ENCODE results near the gene APBA2. TPM values are rescaled to one million over a fixed set of nuclear protein-coding genes. Genes with fewer than 3 reads are reported as not detected.
"Not testable (repeated sequence)": the region's sequence is repeated elsewhere in the genome, so short reads cannot be mapped to it uniquely, and the experiment has no call there.

The APBA2 gene
- total RNA-seq, 2 experiments from 2014 or later = 19.2 to 21.2 TPM

DNA sequence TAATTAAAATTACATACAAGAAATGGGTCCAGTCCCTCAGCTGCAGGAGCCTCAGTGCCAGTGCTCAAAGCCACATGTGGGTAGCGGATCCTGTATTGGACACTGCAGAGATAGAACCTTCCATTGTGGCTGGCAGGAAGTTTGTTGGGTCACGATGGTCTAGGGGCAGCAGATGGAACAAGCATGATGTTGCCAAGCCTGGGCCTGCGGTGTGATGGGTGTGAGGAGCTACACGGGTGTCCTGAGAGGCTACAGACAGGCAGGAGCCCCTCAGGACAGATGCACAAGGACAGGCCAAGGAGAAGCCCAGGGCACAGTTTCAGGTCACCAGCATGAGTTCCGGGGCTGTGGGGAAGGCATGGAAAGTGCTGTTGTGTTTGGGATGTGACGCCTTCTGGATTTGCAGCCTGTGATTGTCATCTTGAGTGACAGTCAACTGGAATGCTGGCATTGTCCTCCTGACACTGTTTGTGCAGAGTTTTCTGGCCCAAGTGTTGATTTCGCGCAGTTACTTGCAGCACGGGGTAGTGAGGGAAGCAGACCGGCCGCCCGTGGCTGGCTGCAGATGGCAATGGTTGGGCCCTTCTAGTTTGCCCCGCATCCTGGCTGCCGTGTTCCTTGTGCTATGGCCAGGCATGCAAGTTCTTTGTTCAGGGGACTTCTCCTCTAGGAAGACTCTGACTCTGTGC, 206.7 kb downstream of the APBA2 start:
- Mint-ChIP-seq H3K36me3 (ENCODE audit: low read depth) (no peaks in the 10 kb centered on the region), H3K4me3 (no peak overlapping the region), H3K27ac (no peak overlapping the region), H3K4me1 (peaks cover 25% of the 10 kb centered on the region), H3K9me3 (no peaks in the 10 kb centered on the region), H3K27me3 (no peaks in the 10 kb centered on the region)
- ChIA-PET POLR2A (no interaction called here), CTCF (interaction anchor here (0.7 to 3.2 kb wide), 2 partner anchors 10 to 12 kb away, joined by 3 to 11 read pairs; no protein-coding TSS in a partner anchor)
- DNase-seq = no peak

DNA sequence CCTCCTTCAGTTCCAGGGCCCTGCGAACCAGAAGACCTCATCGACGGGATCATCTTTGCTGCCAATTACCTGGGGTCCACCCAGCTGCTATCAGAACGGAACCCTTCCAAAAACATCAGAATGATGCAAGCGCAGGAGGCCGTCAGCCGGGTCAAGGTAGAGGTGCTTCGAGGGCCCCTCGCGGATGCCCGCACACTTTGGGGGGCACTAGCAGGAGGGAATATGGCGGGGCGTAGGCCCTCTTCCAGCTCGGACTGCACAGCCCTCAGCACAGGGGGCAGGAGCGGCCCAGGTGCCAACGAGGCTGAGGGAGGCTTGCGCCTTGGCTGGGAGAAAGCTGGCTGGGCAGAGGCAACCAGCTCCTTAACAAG, 207.3 kb downstream of the APBA2 start:
- Mint-ChIP-seq H3K36me3 (ENCODE audit: low read depth) (no peaks in the 10 kb centered on the region), H3K4me3 (no peak overlapping the region), H3K4me1 (peaks cover 20% of the 10 kb centered on the region), H3K27me3 (no peaks in the 10 kb centered on the region), H3K9me3 (no peaks in the 10 kb centered on the region), H3K27ac (no peak overlapping the region)
- CTCF ChIA-PET = interaction anchor here (0.7 kb wide), 1 partner anchor 11 kb away, joined by 3 read pairs; no protein-coding TSS in a partner anchor
- POLR2A ChIA-PET = no interaction called here
- no peak for DNase-seq

DNA sequence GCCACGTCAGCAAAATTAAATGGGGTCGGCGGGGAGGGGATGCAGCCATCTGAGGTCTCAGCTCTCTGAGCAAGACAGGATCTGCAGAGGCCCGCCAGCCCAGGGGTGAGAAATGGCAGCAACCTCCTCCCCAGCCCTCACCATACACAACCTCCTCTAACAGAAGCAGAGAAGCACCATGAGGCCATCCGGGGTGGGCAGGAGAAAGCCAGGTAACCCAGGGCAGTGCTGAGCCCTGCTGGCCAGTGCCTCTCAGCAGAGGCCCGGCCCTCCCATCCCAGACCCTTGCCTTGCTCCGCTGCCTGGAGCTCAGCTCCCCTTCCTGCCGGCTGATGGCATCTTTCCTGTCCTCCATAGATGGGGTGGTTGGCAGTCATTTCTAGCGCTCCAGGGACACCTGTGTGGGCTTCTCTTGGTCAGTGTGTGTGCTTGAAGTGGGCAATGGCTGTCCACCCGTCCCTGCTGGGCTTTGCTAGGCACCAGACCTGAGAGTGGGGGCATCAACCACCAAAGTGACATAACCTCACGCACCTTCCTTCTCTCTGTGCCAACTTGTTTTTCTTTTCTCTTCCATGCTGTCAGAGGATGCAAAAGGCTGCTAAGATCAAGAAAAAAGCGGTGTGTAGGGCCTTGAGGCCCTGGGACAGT, 208.0 kb downstream of the APBA2 start:
- no peaks in the 10 kb centered on the region for H3K27me3 Mint-ChIP-seq
- DNase-seq = no peak
- no peak overlapping the region for H3K4me3 Mint-ChIP-seq
- no peaks in the 10 kb centered on the region for H3K36me3 Mint-ChIP-seq (ENCODE audit: low read depth)
- no peaks in the 10 kb centered on the region for H3K9me3 Mint-ChIP-seq
- CTCF ChIA-PET = no interaction called here
- H3K27ac Mint-ChIP-seq = no peak overlapping the region
- peaks cover 14% of the 10 kb centered on the region for H3K4me1 Mint-ChIP-seq
- POLR2A ChIA-PET = no interaction called here

DNA sequence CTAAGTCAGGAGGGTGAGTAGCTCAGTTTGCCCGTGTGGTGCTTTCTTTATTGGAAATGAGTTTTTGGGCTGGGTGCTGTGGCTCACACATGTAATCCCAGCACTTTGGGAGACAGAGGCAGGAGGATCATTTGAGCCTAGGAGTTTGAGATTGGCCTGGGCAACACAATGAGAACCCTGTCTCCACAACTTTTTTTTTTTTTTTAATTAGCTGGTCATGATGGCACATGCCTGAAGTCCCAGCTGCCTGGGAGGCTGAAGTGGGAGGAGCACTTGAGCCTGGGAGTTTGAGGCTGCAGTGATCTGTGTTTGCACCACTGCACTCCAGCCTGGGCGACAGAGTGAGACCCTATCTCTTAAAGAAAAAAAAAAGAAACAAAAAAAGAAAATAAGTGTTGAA, 208.9 kb downstream of the APBA2 start:
- Mint-ChIP-seq H3K27ac (no peak overlapping the region), H3K27me3 (no peaks in the 10 kb centered on the region), H3K4me3 (no peak overlapping the region), H3K9me3 (no peaks in the 10 kb centered on the region), H3K36me3 (ENCODE audit: low read depth) (no peaks in the 10 kb centered on the region), H3K4me1 (peaks cover 8% of the 10 kb centered on the region)
- ChIA-PET POLR2A (interaction anchor here (0.6 kb wide), 1 partner anchor 249 kb away, joined by 3 read pairs; no protein-coding TSS in a partner anchor), CTCF (interaction anchor here (1.1 kb wide), 1 partner anchor 9 kb away, joined by 3 read pairs; no protein-coding TSS in a partner anchor)
- DNase-seq = no peak

DNA sequence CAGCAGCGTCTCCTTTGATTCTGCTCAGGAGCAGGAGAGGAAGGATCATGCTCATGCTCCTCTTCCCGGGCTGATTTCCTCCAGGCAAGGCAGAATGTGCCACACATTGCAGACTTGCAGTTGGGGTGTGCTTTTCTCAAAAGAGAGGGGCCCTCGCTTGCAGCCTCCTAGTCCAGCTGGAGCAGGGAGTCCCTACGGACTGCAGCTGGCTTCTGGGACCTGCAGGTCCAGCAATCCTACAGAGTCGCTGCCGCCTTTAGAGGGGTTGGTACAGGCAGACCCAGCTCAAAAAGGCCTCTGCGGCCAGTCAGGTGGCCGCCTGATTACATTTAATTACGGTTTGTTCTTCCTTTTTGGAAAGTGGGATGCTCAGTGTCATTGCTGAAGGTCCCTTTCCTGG, 210.0 kb downstream of the APBA2 start:
- Mint-ChIP-seq H3K36me3 (ENCODE audit: low read depth) (no peaks in the 10 kb centered on the region), H3K4me1 (no peaks in the 10 kb centered on the region), H3K27ac (no peak overlapping the region), H3K27me3 (no peaks in the 10 kb centered on the region), H3K9me3 (no peaks in the 10 kb centered on the region), H3K4me3 (no peak overlapping the region)
- ChIA-PET POLR2A (no interaction called here), CTCF (no interaction called here)
- no peak for DNase-seq

DNA sequence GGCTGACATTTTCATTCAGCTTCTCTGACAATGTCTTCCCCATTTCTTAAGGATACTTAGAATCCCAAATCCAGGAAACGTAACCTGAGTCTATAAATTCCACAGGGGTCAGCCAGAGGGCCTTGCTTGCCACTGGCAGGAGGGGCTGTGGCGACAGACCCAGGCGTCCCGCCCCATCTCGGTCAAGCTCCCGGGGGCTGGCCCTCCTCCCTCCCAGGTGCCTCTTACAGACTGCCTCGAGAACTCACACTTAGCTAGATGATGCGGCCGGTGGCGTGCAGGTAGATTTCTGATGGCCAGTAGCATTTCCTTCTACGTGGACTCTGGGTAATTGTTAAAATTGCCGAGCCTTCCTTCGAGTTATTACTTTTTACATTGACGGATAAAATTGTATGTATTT, 211.4 kb downstream of the APBA2 start:
- POLR2A ChIA-PET = no interaction called here
- H3K4me1 Mint-ChIP-seq = no peaks in the 10 kb centered on the region
- H3K4me3 Mint-ChIP-seq = no peak overlapping the region
- DNase-seq = no peak
- H3K9me3 Mint-ChIP-seq = no peaks in the 10 kb centered on the region
- no peaks in the 10 kb centered on the region for H3K27me3 Mint-ChIP-seq
- CTCF ChIA-PET = interaction anchor here (1.0 kb wide), 1 partner anchor 25 kb away, joined by 3 read pairs; no protein-coding TSS in a partner anchor
- no peak overlapping the region for H3K27ac Mint-ChIP-seq
- no peaks in the 10 kb centered on the region for H3K36me3 Mint-ChIP-seq (ENCODE audit: low read depth)

DNA sequence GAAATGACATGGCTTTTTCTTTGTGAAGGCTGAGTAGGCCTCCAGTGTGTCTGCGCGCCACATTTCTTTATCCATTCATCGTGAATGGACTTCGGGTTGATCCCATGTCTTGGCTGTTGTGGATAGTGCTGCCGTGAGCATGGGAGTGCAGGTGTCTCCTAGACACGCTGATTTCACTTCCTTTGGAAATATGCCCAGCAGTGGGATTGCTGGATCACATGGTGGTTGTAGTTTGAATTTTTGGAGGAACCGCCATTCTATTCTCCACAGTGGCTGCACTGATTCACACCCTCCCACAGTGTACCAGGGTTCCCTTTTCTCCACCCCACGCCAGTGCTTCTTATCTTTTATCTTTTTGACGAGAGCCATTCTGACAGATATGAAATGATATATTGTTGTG, 212.2 kb downstream of the APBA2 start:
- no peaks in the 10 kb centered on the region for H3K9me3 Mint-ChIP-seq
- no peaks in the 10 kb centered on the region for H3K4me1 Mint-ChIP-seq
- no peak for DNase-seq
- H3K4me3 Mint-ChIP-seq = no peak overlapping the region
- ChIA-PET CTCF (no interaction called here), POLR2A (no interaction called here)
- no peak overlapping the region for H3K27ac Mint-ChIP-seq
- no peaks in the 10 kb centered on the region for H3K36me3 Mint-ChIP-seq (ENCODE audit: low read depth)
- no peaks in the 10 kb centered on the region for H3K27me3 Mint-ChIP-seq

DNA sequence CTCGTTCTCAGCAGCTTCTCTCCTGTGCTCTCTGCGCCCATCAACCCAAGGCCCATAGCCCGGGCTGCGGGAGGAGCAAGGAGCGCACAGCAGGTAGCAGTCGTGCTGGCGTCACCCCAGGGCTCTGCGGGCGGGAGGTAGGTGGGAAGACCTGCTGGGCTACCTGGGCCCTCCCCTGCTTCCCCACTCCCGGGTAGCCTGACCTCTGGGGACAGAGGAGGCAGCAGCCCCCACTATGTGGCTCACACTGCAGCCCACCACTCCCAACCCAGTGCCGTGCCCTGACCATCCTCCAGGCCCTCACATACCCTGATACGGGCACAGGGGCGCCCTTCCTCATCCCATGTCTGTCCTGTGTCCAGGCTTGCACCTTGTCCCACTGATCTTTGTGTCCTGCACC, 212.9 kb downstream of the APBA2 start:
- H3K27me3 Mint-ChIP-seq = no peaks in the 10 kb centered on the region
- ChIA-PET CTCF (no interaction called here), POLR2A (no interaction called here)
- H3K4me3 Mint-ChIP-seq = no peak overlapping the region
- H3K27ac Mint-ChIP-seq = no peak overlapping the region
- DNase-seq = no peak
- H3K4me1 Mint-ChIP-seq = no peaks in the 10 kb centered on the region
- no peaks in the 10 kb centered on the region for H3K36me3 Mint-ChIP-seq (ENCODE audit: low read depth)
- no peaks in the 10 kb centered on the region for H3K9me3 Mint-ChIP-seq

DNA sequence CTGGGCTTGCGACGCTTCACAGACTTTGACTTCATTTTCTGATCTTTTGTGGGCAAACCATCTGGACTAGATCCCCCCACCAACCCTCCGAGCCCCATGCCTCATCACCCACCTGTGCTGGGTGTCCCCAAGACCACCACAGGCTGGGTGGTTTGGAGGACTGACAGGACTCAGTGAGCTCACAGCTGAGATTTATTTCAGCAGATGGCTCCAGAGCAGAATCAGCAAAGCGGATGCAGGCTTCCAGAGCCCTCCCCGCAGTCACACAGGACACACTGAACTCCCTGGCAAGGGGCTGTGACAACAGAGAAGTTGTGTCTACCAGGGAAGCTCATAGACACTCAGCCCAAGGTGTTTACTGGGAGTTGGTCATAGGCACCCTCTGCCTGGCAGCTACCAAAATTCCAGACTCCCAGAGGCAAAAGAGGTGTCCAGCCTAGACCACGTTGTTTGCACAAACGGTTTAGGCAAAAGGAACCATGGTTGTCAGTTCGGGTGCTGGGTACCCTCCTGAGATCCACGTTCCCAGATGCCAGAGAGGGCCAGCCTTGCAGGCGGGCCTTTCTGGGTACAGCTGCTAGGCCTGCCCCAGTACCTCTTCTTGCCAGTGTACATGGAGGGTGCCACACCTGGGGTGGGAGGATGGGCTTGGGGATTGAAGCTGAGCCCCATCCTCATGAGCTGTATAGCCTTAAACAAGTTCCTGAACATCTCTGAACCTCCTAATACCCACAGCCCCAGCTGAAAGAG, 213.5 kb downstream of the APBA2 start:
- Mint-ChIP-seq H3K4me3 (no peak overlapping the region), H3K4me1 (no peaks in the 10 kb centered on the region), H3K9me3 (no peaks in the 10 kb centered on the region), H3K27ac (no peak overlapping the region), H3K27me3 (no peaks in the 10 kb centered on the region), H3K36me3 (ENCODE audit: low read depth) (no peaks in the 10 kb centered on the region)
- ChIA-PET CTCF (interaction anchor here (1.1 kb wide), 1 partner anchor 8 kb away, joined by 3 read pairs; no protein-coding TSS in a partner anchor), POLR2A (no interaction called here)
- DNase-seq = no peak

DNA sequence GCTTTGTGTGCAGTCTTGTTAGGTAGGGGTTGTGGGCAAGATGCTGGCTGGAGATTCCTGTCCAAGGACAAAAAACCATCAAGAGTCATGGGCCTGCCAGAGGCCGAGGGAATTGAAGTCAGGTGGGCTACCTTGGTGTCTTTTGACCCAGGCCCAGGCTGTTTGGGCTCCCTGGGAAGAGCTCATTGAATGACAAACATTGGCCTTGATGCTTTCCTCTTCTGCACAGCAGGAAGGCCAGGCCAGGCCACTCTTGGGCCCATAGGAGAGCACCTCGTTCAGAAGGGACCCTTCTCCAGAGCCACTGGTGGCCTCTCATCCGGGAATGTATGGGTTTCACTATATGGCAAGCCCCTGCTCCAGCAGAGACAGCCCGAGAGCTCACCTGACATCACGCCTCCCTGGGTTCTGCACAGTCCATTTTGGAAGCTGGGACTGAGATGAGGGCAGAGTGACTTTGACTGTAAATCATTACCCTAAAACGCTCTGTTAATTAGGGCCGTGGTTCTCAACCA, 214.8 kb downstream of the APBA2 start:
- CTCF ChIA-PET = interaction anchor here (0.8 to 1.1 kb wide), 3 partner anchors 9 to 11 kb away, joined by 3 to 4 read pairs (median 3); no protein-coding TSS in a partner anchor
- Mint-ChIP-seq H3K36me3 (ENCODE audit: low read depth) (no peaks in the 10 kb centered on the region), H3K4me3 (no peak overlapping the region), H3K9me3 (no peaks in the 10 kb centered on the region), H3K27me3 (no peaks in the 10 kb centered on the region), H3K4me1 (no peaks in the 10 kb centered on the region), H3K27ac (no peak overlapping the region)
- no peak for DNase-seq
- POLR2A ChIA-PET = no interaction called here

DNA sequence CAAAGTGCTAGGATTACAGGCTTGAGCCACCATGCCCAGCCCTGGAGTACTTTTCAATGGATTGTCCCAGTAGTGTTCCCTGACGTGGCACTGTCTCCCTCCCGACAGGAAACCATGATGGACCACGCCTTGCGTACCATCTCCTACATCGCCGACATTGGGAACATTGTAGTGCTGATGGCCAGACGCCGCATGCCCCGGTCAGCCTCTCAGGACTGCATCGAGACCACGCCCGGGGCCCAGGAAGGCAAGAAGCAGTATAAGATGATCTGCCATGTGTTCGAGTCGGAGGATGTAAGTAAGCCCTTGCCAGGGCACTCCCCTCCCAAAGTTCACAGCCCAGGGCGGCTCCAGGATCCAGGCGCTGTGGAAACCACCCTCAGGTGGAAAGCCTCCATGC, 215.7 kb downstream of the APBA2 start:
- POLR2A ChIA-PET = no interaction called here
- H3K4me1 Mint-ChIP-seq = no peaks in the 10 kb centered on the region
- H3K27me3 Mint-ChIP-seq = no peaks in the 10 kb centered on the region
- H3K4me3 Mint-ChIP-seq = no peak overlapping the region
- CTCF ChIA-PET = interaction anchor here (1.2 to 1.6 kb wide), 5 partner anchors 12 to 87 kb away, joined by 4 to 7 read pairs (median 4); no protein-coding TSS in a partner anchor
- H3K36me3 Mint-ChIP-seq (ENCODE audit: low read depth) = no peaks in the 10 kb centered on the region
- DNase-seq = no peak
- H3K27ac Mint-ChIP-seq = no peak overlapping the region
- no peaks in the 10 kb centered on the region for H3K9me3 Mint-ChIP-seq

DNA sequence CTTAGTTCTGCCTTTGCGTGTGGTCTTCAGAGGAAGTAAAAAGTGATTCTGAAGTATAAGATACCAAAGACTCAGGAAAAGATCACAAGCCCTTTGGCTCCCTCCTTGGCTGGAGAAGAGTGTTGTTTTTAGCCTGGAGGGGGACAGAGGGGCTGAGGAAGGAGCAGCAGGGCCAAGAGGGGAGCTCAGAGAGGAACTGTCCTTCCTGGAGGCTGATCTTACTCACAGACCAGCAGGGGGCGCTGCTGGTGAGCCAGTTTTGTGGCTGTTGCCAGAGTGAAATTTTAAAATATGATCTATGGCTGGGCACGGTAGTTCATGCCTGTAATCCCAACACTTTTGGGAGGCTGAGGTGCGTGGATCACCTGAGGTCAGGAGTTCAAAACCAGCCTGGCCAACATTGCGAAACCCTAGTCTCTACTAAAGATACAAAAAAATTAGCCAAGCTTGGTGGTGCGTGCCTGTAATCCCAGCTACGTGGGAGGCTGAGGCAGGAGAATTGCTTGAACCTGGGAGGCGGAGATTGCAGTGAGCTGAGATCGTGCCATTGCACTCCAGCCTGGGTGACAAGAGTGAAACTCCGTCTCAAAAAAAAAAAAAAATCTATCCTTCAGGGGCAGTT, 216.5 kb downstream of the APBA2 start:
- DNase-seq = peak; percentile 65
- H3K36me3 Mint-ChIP-seq (ENCODE audit: low read depth); H3K27me3 Mint-ChIP-seq; H3K4me3 Mint-ChIP-seq; POLR2A ChIA-PET; H3K27ac Mint-ChIP-seq; H3K9me3 Mint-ChIP-seq; H3K4me1 Mint-ChIP-seq: not testable (repeated sequence)
- CTCF ChIA-PET = interaction anchor here (1.0 to 1.6 kb wide), 6 partner anchors 12 to 88 kb away, joined by 3 to 7 read pairs (median 4); no protein-coding TSS in a partner anchor
